Trophoblast cell (in vitro differentiated cells and primary cell): ENCODE data around the gene DHRS3.
A peak's percentile ranks its signal among the peaks of the same experiment; 100 is the strongest.
"Not testable (repeated sequence)": the region's sequence is repeated elsewhere in the genome, so short reads cannot be mapped to it uniquely, and the experiment has no call there.

Experiments used
- DNase-seq, 2 donors: peaks; one replicate each; pipeline ENCODE4 v3.0.0-alpha.2; 2016
- H2AFZ ChIP-seq: 2 replicates; pipeline ENCODE4 v1.6.1; 2013; ENCODE audit warnings: low read length, moderate library complexity, mild to moderate bottlenecking; ENCODE audit not compliant: insufficient read depth, poor library complexity
- H2AK5ac ChIP-seq: 2 replicates; pipeline ENCODE4 v1.6.1; 2013; ENCODE audit warnings: mild to moderate bottlenecking, low read length
- H2BK120ac ChIP-seq: 2 replicates; pipeline ENCODE4 v1.6.1; 2013; ENCODE audit warnings: low read length, mild to moderate bottlenecking, moderate library complexity; ENCODE audit not compliant: insufficient read depth, poor library complexity
- H2BK12ac ChIP-seq: 2 replicates; pipeline ENCODE4 v1.6.1; 2013; ENCODE audit warnings: mild to moderate bottlenecking, low read length, moderate library complexity
- H2BK5ac ChIP-seq: 2 replicates; pipeline ENCODE4 v1.6.1; 2013; ENCODE audit warnings: low read length, low read depth, moderate library complexity, mild to moderate bottlenecking; ENCODE audit not compliant: poor library complexity
- H3K14ac ChIP-seq: 2 replicates; pipeline ENCODE4 v1.6.1; 2013; ENCODE audit warnings: mild to moderate bottlenecking, low read length
- H3K18ac ChIP-seq: 2 replicates; pipeline ENCODE4 v1.6.1; 2013; ENCODE audit warnings: mild to moderate bottlenecking, low read length
- H3K23ac ChIP-seq: 2 replicates; pipeline ENCODE4 v1.6.1; 2013; ENCODE audit warnings: low read length
- H3K27ac ChIP-seq: 2 replicates; pipeline ENCODE4 v1.5.1; 2013; ENCODE audit warnings: low read depth, mild to moderate bottlenecking, inconsistent platforms, low read length, moderate library complexity
- H3K27me3 ChIP-seq: 2 replicates; pipeline ENCODE4 v1.6.1; 2013; ENCODE audit warnings: inconsistent platforms, mild to moderate bottlenecking, low read length, moderate library complexity; ENCODE audit not compliant: insufficient read depth
- H3K36me3 ChIP-seq, 2 experiments: 1 replicate in 1 of 2; 2 replicates in 1 of 2; pipeline ENCODE4 v1.6.1; 2013; ENCODE audit warnings: low read length in 2 of 2, mild to moderate bottlenecking in 2 of 2, moderate library complexity in 1 of 2; ENCODE audit not compliant: insufficient read depth in 2 of 2, control insufficient read depth in 1 of 2
- H3K4ac ChIP-seq: 2 replicates; pipeline ENCODE4 v1.6.1; 2013; ENCODE audit warnings: low read depth, mild to moderate bottlenecking, low read length, moderate library complexity
- H3K4me1 ChIP-seq, 2 experiments: 1 replicate in 1 of 2; 2 replicates in 1 of 2; pipeline ENCODE4 v1.6.1; 2013; ENCODE audit warnings: low read length in 2 of 2, mild to moderate bottlenecking in 2 of 2, moderate library complexity in 1 of 2; ENCODE audit not compliant: insufficient read depth in 2 of 2, control insufficient read depth in 1 of 2
- H3K4me2 ChIP-seq: 2 replicates; pipeline ENCODE4 v1.6.1; 2013; ENCODE audit warnings: inconsistent platforms, mild to moderate bottlenecking, low read length, moderate library complexity
- H3K4me3 ChIP-seq: 2 replicates; pipeline ENCODE4 v1.5.1; 2013; ENCODE audit warnings: mild to moderate bottlenecking, low read depth, low read length, inconsistent platforms
- H3K79me1 ChIP-seq: one replicate; pipeline ENCODE4 v1.6.1; 2013; ENCODE audit warnings: low read length
- H3K79me2 ChIP-seq: 2 replicates; pipeline ENCODE4 v1.6.1; 2013; ENCODE audit warnings: low read length, mild to moderate bottlenecking; ENCODE audit not compliant: control insufficient read depth, insufficient read depth, poor library complexity
- H3K9ac ChIP-seq: 2 replicates; pipeline ENCODE4 v1.6.1; 2013; ENCODE audit warnings: mild to moderate bottlenecking, low read length
- H3K9me3 ChIP-seq: 2 replicates; pipeline ENCODE4 v1.6.1; 2013; ENCODE audit warnings: low read depth, mild to moderate bottlenecking, control low read depth, inconsistent platforms, low read length; ENCODE audit not compliant: insufficient read depth
- H4K12ac ChIP-seq: 2 replicates; pipeline ENCODE4 v1.6.1; 2013; ENCODE audit warnings: low read depth, mild to moderate bottlenecking, low read length, moderate library complexity
- H4K8ac ChIP-seq: 2 replicates; pipeline ENCODE4 v1.6.1; 2013; ENCODE audit warnings: low read depth, mild to moderate bottlenecking, low read length, moderate library complexity
- H4K91ac ChIP-seq: one replicate; pipeline ENCODE4 v1.6.1; 2013; ENCODE audit warnings: low read depth, mild to moderate bottlenecking, low read length, moderate library complexity
- WGBS: extraction: QIAGEN DNeasy Blood & Tissue Kit; methylation state at CpG from one replicate; pipeline ENCODE4 v1.1.7; 2013; ENCODE audit warnings: missing lambda C conversion rate; ENCODE audit not compliant: insufficient read length, insufficient coverage; ENCODE audit errors: extremely low coverage; 5-methylcytosine and 5-hydroxymethylcytosine counted together

The DHRS3 gene

DNA sequence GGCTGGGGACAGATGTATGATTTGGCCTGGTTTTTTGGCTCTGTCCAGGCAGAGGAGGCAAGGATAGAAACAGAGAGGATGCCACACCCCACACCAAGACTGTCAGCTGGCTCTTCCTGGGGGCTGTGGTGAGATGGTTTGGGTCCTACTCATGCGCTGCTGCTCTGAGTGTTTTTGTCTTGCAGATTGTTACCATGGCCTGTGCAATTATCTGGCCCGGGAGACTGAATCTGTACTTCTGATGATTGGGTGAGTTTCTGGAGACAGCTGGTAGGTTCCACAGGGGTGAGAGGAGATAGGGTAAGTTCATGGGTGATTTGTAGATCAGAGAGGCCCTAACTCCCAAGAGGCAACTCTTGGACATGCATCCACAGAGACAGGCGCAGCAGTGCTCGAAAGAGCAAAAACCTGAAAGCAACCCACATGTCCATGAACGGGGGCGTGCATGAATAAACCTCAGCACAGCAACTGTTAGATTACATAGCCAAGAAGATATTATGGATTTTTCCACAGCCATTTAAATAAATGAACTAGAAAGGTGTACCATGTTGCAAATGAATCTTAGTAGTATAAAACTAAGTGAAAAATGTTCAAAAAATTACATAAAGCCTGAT is 43.7 kb upstream of the DHRS3 start:
- Histone ChIP-seq H2BK12ac (no peak overlapping the region), H4K91ac (no peak overlapping the region), H2BK120ac (no peak overlapping the region), H2AK5ac (no peak overlapping the region), H3K4ac (no peak overlapping the region), H4K12ac (no peak overlapping the region), H3K27ac (no peak overlapping the region), H3K23ac (no peak overlapping the region), H3K79me2 (no peaks in the 10 kb centered on the region), H3K27me3 (no peaks in the 10 kb centered on the region), H2BK5ac (no peak overlapping the region), H3K4me3 (no peak overlapping the region), H3K36me3 (no peaks in the 10 kb centered on the region), H3K4me1 (no peaks in the 10 kb centered on the region), H3K14ac (no peak overlapping the region), H3K9me3 (peaks cover under 1% of the 10 kb centered on the region), H3K79me1 (no peaks in the 10 kb centered on the region), H4K8ac (no peak overlapping the region), H3K18ac (no peak overlapping the region), H2AFZ (no peak overlapping the region), H3K9ac (no peak overlapping the region), H3K4me2 (no peak overlapping the region)
- no peak for DNase-seq
- no CpG with 5 or more reads among the region's 6 CpGs for WGBS

DNA sequence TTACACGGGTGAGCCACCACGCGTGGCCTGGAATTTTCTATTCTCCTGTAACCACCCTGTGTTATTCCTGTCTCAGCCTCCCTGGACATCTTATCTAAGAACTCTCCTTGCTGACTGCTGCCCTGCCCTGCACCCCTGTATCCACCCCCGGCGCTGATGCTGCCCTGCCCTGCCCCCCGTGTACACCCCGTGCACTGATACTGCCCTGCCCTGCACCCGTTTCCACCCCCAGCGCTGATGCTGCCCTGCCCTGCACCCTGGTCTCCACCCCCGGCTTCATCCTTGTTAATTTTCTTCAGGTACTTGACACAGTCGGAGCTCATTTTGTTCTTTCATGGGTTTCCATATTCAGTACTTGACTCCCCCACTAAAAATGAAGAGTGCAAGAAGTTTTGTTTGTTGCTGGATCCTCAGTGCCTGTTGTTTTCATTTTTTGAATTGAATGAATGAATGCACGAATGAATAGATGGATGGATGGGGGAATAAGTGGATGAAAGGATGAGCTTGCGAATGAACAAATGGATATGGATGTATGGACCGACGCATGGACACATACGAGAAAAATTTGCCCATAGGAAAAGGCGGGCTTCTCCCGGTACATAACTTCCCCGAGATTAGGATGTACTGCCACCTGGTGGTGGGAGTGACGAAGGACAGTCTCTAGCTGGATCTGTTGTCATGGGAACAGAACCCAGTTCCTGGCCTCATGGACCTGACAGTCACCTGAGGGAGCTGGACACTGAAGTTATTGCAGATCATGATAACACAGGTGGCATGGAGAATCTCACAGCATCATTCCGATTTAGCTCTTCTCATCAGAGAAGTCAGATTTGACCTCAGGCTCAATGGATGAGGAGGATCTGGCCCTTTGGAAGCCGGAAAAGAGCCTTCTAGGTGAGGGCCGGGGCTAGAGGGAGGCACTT is 40.8 kb upstream of the DHRS3 start:
- Histone ChIP-seq H3K9ac (no peak overlapping the region), H3K23ac (no peak overlapping the region), H4K12ac (no peak overlapping the region), H4K8ac (no peak overlapping the region), H2AFZ (no peak overlapping the region), H3K4me1 (no peaks in the 10 kb centered on the region), H3K9me3 (peaks cover 6% of the 10 kb centered on the region), H4K91ac (no peak overlapping the region), H3K4me3 (no peak overlapping the region), H3K79me1 (no peaks in the 10 kb centered on the region), H3K27me3 (no peaks in the 10 kb centered on the region), H3K14ac (no peak overlapping the region), H3K27ac (no peak overlapping the region), H2BK120ac (no peak overlapping the region), H3K36me3 (no peaks in the 10 kb centered on the region), H3K79me2 (no peaks in the 10 kb centered on the region), H3K4me2 (no peak overlapping the region), H2AK5ac (no peak overlapping the region), H2BK12ac (no peak overlapping the region), H2BK5ac (no peak overlapping the region), H3K4ac (no peak overlapping the region), H3K18ac (no peak overlapping the region)
- DNase-seq = peak; percentile 86 to 99
- no CpG with 5 or more reads among the region's 23 CpGs for WGBS

DNA sequence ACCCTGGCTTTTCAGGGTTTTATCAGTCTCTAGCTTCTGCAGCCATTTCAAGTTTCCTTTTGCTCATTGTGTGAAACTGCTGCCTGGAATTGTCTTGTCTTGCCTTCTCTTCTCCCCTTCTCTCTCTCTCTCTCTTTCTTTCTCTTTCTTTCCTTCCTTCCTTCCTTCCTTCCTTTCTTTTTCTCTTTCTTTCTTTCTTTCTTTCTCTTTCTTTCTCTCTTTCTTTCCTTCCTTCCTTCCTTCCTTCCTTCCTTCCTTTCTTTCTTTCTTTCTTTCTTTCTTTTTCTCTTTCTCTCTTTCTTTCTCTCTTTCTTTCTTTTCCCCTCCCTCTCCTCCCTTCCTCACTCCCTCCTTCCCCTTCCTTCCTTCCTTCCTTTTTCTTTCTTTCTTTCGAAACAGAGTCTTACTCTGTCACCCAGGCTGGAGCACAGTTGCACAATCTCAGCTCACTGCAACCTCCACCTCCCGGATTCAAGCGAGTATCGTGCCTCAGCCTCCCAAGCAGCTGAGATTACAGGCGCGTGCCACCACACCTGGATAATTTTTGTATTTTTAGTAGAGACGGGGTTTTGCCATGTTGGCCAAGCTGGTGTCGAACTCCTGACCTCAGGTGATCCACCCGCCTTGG is 40.0 kb upstream of the DHRS3 start:
- not testable (repeated sequence) for H3K4me3 ChIP-seq, H2AFZ ChIP-seq, H2AK5ac ChIP-seq, H3K9me3 ChIP-seq, H4K12ac ChIP-seq, H3K14ac ChIP-seq, H4K8ac ChIP-seq, H2BK120ac ChIP-seq, H3K9ac ChIP-seq, H3K79me1 ChIP-seq, H3K27ac ChIP-seq, H3K23ac ChIP-seq, H3K27me3 ChIP-seq, H3K4ac ChIP-seq, H3K18ac ChIP-seq, H4K91ac ChIP-seq, H3K4me1 ChIP-seq, H2BK12ac ChIP-seq, H2BK5ac ChIP-seq, H3K79me2 ChIP-seq, H3K4me2 ChIP-seq, H3K36me3 ChIP-seq
- peak in 1 of 2 donors; percentile 18 for DNase-seq
- no CpG with 5 or more reads among the region's 9 CpGs for WGBS

DNA sequence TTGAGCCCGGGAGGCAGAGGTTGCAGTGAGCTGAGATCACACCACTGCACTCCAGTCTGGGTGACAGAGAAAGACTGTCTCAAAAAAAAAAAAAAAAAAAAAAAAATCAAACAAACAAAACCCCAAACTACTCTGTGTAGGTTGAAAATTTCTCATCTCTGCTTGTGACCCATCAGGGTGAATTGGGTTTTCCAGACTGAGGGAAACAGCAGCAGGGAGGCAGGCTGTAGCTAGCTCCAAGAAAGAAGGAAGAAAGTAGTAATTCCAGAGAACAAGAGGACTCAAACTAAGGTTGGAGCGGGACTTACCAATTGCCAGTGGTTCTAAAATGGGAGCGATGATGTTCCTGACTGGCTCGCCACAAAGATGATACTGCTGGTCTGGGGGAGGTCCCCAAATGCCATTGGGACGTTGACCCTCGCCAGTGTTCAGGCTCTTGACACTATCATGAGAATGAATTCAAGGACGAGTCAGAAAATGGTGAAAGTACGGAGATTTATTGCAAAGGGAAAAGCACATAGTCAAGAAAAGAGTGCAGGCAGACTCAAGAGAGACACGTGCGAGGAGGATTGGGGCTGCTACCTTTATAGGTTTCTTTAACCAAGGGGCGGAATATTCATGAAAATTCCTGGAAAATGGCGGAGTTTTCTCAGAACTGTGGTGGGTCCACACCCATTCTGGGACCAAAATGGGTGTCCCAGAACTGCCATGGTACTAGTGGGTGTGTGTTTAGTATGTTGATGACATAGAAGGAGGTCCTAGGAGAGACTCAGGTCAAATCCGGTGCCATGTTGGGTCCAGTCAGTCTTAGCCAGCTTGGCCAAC is 39.3 kb upstream of the DHRS3 start:
- Histone ChIP-seq H2BK12ac (no peak overlapping the region), H2BK5ac (no peak overlapping the region), H4K8ac (no peak overlapping the region), H3K4me1 (no peaks in the 10 kb centered on the region), H2AK5ac (no peak overlapping the region), H3K36me3 (no peaks in the 10 kb centered on the region), H2BK120ac (no peak overlapping the region), H3K79me2 (no peaks in the 10 kb centered on the region), H3K9ac (no peak overlapping the region), H3K27ac (no peak overlapping the region), H3K23ac (no peak overlapping the region), H4K91ac (no peak overlapping the region), H2AFZ (no peak overlapping the region), H3K79me1 (no peaks in the 10 kb centered on the region), H3K4me2 (no peak overlapping the region), H3K18ac (no peak overlapping the region), H3K9me3 (peaks cover 7% of the 10 kb centered on the region), H3K4ac (no peak overlapping the region), H3K14ac (no peak overlapping the region), H3K4me3 (no peak overlapping the region), H4K12ac (no peak overlapping the region), H3K27me3 (no peaks in the 10 kb centered on the region)
- WGBS = no CpG with 5 or more reads among the region's 13 CpGs
- no peak for DNase-seq
